SJCRH30 (cell line): ENCODE results near the gene STPG3. TPM values are rescaled to one million over a fixed set of nuclear protein-coding genes. Genes with fewer than 3 reads are reported as not detected.

Experiments used
- DNase-seq, 2 experiments: peaks; one replicate each; pipeline ENCODE4 v3.0.0-alpha.2; 2015 to 2020
- H3K27ac ChIP-seq: fragments of 250-450 bp; sonication (Bioruptor Pico); 2 replicates; pipeline ENCODE4 v1.5.1; 2020; ENCODE audit warnings: mild to moderate bottlenecking, moderate library complexity
- H3K27me3 ChIP-seq: fragments of 250-450 bp; sonication (Bioruptor Pico); 2 replicates; pipeline ENCODE4 v1.5.1; 2020; ENCODE audit warnings: mild to moderate bottlenecking, moderate library complexity
- H3K36me3 ChIP-seq: fragments of 250-450 bp; sonication (Bioruptor Pico); 2 replicates; pipeline ENCODE4 v1.5.1; 2020; ENCODE audit warnings: mild to moderate bottlenecking, moderate library complexity
- H3K4me1 ChIP-seq: fragments of 250-450 bp; sonication (Bioruptor Pico); 2 replicates; pipeline ENCODE4 v1.5.1; 2020; ENCODE audit warnings: mild to moderate bottlenecking, moderate library complexity
- H3K4me3 ChIP-seq: fragments of 250-450 bp; sonication (Bioruptor Pico); 2 replicates; pipeline ENCODE4 v1.5.1; 2020; ENCODE audit warnings: mild to moderate bottlenecking, moderate library complexity
- H3K9me3 ChIP-seq: fragments of 250-450 bp; sonication (Bioruptor Pico); replicated peaks from 2 replicates; pipeline ENCODE4 v1.5.1; 2020; ENCODE audit warnings: mild to moderate bottlenecking, moderate library complexity
- total RNA-seq: library from RNA; depleted of rRNA; stranded (reverse); fragments of >200 nt; shearing (Covaris generic); gene quantifications from 2 replicates; pipeline ENCODE4 v1.2.3, GENCODE V29; 2014

STPG3 gene
- total RNA-seq, 1 experiment from 2014 or later, result not detected

DNA sequence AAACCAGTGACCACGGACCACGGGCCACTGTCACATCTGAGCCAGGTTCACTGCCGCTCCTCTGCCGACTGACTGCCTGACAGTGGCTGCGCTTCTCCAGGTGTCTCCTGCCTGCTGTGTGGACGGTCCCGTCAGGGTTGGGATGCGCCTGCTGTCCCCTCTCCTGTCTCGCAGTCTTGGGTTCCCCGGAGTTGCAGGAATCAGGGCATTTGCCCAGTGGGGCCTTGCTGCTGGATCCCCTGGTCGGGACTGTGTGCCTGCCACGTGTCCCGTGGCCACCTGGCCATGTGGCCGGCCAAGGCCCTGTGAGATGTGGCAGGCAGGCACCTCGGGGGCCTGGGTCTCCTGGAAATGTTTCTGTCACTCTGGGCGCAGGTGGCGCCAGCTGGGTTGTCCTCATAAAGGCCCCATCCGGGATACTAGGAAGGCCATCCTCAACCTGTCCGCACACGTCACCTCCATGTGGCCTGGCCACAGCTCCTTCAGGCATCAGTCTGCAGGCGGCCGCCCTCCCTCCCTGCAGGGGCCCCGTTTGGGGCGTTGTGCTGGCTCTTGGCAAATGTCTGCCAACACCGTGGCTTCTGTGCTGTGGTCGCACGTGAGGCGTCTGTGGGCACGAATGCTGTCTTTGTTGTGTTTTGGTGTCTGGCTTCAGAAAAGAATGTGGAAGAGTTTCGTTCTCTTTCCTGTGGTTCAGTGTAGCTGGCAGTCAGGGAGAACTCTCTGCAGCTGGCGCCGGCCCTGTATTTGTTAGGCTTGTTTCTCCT, 20.0 kb downstream of the STPG3 start:
- Histone ChIP-seq H3K27me3 (no peaks in the 10 kb centered on the region), H3K4me1 (peaks cover 4% of the 10 kb centered on the region), H3K27ac (no peak overlapping the region), H3K9me3 (no peaks in the 10 kb centered on the region), H3K4me3 (no peak overlapping the region), H3K36me3 (peaks cover 27% of the 10 kb centered on the region)
- DNase-seq, result no peak

DNA sequence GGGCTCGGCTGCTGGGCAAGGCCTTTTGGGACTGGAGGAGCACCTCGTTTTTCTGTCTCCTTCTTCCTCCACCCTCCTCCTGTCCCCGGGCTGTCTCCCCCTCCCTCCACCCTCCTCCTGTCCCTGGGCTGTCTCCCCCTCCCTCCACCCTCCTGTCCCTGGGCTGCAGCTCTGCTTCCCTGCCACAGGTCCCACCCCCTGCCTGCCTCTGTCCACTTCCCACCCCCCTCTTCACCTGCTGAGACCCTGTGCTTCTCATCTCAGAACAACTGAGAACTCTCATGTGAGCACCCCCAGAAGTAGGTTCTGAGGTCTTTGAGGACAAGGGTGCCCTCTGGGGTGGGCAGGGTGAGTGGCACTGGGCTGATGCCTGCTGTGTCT, 20.6 kb downstream of the STPG3 start:
- H3K4me3 ChIP-seq, result no peak overlapping the region

DNA sequence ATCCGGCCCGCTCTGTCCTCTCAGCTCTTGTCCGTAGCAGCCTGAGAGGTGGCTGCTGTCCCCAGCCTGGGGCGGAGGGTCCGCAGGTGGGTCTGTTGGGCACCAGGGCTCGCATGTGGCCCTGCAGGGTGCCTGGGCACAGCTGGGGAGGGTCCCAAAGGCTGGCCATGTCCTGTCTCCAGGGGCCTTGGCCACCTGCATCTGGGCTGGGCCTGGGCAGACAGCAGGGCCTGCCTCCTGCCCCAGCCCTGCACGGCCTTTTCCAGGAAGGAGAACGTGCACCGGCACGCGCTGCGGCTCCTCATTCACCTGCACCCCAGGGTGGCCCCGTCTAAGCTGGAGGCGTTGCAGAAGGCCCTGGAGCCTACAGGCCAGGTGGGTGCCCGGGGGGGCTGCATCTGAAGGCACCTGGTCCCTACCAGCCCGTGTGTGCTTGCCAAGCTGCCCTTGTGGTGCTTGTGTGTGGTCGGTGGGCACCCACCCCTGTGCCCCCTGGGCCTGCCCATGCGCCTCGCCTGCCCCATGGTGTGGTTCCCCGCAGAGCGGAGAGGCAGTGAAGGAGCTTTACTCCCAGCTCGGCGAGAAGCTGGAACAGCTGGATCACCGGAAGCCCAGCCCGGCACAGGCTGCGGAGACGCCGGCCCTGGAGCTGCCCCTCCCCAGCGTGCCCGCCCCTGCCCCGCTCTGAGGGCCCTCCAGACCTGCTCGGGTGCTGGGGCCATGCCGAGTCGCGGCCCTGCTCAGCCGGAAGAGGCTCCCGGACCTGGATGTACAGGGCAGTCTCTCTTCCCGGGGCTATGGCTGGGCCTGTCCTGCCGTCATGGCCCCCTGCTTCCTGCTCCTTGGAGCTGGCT, 21.4 kb downstream of the STPG3 start:
- DNase-seq, result no peak
- H3K27me3 ChIP-seq, result no peaks in the 10 kb centered on the region
- H3K4me1 ChIP-seq, result peaks cover 18% of the 10 kb centered on the region
- H3K36me3 ChIP-seq, result peaks cover 22% of the 10 kb centered on the region
- H3K4me3 ChIP-seq, result no peak overlapping the region
- no peak overlapping the region for H3K27ac ChIP-seq
- H3K9me3 ChIP-seq, result no peaks in the 10 kb centered on the region

More for the DNA sequence above, 20.6 kb downstream of the STPG3 start:
- H3K27ac ChIP-seq, result no peak overlapping the region
- no peaks in the 10 kb centered on the region for H3K9me3 ChIP-seq
- no peaks in the 10 kb centered on the region for H3K27me3 ChIP-seq
- DNase-seq, result no peak
- H3K4me1 ChIP-seq, result peaks cover 10% of the 10 kb centered on the region
- H3K36me3 ChIP-seq, result peaks cover 22% of the 10 kb centered on the region

DNA sequence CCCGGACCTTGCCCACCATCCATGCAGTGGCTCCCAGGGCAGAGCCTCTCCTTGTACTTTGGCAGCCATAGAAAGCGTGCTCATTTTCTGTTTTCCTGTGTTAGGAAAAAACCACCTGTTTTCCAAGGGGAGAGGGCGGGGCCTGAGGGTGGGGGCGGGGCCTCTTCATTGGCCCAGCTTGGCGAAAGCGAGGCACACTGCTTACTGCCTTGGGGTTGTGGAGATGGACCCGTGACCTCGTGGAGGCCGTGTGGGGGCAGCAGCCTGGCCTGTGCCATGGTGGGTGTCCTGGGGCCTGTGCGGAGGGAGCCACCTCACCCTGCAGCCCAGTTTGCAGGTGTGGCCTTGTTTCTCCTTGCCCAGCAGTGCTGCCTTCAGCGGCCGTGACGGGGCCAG, 22.0 kb downstream of the STPG3 start:
- H3K4me1 ChIP-seq, result peaks cover 23% of the 10 kb centered on the region
- peaks cover 16% of the 10 kb centered on the region for H3K36me3 ChIP-seq
- no peak overlapping the region for H3K27ac ChIP-seq
- H3K4me3 ChIP-seq, result no peak overlapping the region
- no peaks in the 10 kb centered on the region for H3K27me3 ChIP-seq
- DNase-seq, result no peak
- H3K9me3 ChIP-seq, result no peaks in the 10 kb centered on the region

DNA sequence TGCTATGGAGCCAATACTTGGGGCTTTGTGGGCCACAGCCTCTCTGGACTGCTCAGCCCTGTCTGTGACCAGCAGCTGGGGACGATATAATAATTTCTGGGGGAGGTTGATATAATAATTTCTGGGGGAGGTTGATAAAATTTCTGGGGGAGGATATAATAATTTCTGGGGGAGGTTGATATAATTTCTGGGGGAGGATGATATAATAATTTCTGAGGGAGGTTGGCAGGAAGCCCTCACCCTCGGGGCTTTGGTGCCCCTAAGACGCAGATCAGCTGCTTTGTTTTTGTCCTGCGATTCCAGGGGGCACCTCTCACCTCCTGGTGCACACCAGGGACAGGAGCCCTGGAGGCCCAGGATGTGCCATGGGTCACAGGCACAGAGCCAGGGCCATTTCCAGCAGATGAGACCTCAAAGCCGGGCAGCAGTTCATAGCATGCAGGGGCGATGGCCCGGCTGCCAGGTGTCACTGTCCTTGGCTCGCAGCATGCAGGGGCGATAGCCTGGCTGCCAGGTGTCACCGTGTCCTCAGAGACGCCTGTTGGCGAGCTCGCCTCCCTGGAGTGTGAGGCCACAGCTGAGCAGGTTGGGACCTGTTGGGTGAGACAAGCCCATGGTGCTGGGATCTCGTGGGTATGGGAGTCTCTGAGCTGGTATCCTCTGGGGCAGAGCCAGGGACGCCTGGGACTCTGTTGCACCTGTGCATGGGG, 22.7 kb downstream of the STPG3 start:
- Histone ChIP-seq H3K36me3 (peaks cover 15% of the 10 kb centered on the region), H3K9me3 (no peaks in the 10 kb centered on the region), H3K4me1 (peaks cover 23% of the 10 kb centered on the region), H3K27ac (no peak overlapping the region), H3K4me3 (no peak overlapping the region), H3K27me3 (no peaks in the 10 kb centered on the region)
- DNase-seq, result peak in 1 of 2 experiments; percentile 2

DNA sequence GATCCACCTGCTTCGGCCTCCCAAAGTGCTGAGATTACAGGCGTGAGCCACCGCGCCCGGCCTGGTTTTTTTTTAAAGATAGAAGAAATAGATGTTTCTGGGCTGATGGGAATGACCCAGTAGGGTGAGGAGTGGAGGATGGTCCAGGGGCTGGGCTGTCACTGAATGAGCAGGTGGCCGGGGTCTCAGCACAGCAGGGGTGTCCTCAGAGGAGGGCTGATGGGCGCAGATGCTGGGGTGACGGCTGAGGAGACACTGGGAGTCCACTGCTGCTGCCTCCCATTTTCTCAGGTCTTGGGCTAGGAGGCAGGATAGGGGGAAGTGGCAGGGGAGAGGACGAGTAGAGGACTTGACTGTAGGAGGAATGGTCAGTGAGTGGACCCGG, 24.1 kb downstream of the STPG3 start:
- Histone ChIP-seq H3K4me1 (peaks cover 23% of the 10 kb centered on the region), H3K9me3 (no peaks in the 10 kb centered on the region), H3K36me3 (peaks cover 10% of the 10 kb centered on the region), H3K4me3 (no peak overlapping the region), H3K27ac (no peak overlapping the region), H3K27me3 (no peaks in the 10 kb centered on the region)
- DNase-seq, result no peak

DNA sequence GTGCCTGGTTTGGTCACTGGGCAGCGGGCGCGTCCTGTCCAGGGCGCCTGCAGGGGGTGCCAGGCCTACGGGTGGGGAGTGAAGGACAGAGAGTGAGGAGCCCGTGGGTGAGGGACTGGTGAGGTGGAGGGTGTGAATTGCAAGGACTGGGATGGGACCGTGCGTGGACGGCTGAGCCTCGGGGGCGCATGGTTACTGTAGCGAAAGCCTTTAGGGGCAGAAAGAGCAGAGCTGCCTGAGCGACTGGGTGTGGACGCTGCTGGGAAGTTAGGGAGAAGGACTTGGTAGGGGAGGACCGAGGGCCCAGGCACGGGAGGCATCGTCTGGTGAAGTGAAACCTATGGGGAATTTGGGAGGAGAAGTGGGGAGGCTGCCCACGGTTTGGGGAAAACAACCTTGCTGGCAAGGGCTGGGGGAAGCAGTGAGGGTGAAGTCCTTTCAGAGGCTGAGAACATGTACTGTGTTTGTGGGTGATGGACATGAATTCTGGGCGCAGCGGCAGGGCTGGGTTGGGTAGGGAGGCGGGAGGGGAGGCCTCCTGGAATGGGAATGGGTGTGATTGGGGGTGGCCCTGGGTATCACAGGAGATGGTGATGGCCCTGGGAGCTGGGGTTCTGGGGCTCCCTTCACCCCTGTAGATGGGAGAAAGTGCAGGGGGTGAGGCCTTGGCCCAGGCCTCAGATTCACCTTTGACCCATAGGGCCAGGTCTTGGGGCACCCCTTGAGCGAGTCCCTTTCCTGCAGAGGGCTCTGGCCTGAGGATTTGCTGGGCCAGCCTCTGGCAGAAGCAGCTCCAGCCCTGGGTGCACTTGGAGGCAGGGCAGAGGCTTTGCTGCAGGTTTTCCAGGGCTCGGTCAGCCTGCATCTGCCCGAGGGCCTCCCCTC, 24.7 kb downstream of the STPG3 start:
- peaks cover 23% of the 10 kb centered on the region for H3K4me1 ChIP-seq
- peak in 1 of 2 experiments; percentile 15 for DNase-seq
- peak overlapping the region; percentile 95 for H3K27ac ChIP-seq
- H3K27me3 ChIP-seq, result no peaks in the 10 kb centered on the region
- H3K9me3 ChIP-seq, result no peaks in the 10 kb centered on the region
- H3K36me3 ChIP-seq, result peaks cover 10% of the 10 kb centered on the region
- H3K4me3 ChIP-seq, result no peak overlapping the region

DNA sequence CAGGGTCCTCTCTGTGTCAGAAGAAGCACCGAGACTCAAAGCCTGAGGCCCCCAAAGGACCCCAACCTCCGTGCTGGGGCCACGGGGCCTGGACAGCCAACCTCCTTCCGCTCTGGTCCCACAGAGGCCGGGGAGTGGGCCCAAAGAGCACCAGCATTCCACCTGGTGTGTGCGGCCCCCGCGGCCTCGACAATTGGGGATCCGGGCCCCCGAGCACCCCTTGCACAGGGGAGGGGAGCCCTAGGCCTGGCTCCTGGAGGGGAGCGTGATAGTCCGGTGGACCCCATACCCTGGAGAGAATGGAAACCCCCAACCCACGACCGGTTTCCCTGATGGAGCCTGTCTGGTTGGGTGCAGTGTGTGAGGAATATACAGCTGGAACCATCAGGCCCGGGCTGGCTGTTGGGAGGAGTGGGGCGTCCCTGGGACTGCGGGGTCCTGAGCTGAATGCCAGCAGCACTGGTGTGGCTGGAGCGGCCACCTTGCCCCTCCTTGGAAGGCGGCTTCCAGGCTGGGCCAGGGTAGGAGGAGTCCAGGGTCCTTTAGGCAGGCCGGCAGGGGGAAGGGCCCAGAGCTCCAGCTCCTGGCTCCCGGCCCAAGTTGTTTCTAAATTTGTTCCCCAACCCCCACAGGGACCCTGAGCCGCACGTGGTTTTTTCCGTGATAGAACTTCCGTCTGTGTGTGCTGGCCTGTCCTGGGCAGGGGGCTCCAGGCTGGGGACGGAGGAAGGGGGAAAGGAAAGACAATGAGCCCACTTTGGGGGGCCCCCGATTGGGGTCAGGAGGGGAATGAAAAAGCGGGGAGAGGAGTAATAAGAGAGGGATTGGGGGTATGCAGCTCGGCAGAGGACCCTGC, 25.6 kb downstream of the STPG3 start:
- Histone ChIP-seq H3K27me3 (no peaks in the 10 kb centered on the region), H3K4me3 (peak overlapping the region; percentile 45), H3K27ac (peak overlapping the region; percentile 95), H3K4me1 (peaks cover 23% of the 10 kb centered on the region), H3K9me3 (no peaks in the 10 kb centered on the region), H3K36me3 (peaks cover 10% of the 10 kb centered on the region)
- DNase-seq, result peak; percentile 87 to 90

DNA sequence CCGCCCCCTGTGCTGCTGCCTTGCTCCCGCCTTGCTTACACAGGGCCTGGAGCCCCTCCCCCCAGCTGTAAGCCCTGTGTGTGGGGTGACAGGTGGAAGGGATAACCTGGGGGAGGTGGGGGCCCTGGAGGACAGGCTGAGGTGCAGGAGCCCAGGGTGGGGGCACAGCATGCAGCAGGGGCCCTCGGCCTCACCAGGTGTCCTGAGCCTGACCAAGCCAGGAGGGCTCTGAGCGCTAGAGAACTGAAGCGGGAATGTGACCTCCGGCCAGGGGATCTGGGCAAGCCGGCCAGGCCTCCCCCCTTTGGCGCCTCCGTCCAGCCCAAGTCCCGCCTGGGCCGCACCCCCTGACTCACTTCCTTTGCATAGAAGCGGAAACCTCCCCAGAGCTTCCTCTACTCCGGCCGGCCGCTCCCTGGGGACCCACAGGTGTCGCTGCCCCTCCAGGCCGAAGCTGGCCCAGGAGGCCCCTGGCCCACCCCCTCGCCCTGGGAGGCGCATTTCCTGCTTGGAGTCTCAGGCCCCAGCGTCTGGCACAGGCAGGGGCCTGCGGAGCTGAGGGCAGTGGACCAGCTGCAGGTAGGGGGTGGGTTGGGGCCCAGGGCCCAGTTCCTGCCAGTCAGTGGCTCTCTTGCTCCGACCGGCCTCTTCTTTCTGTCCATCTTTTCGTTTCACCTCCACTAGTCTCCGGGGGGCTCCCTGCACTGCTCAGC, 26.4 kb downstream of the STPG3 start, which contains the start of gene TOR4A:
Gene TOR4A (plus strand): TSS at position 398 of the 713 bp plus-strand sequence. CDS start 964 bp downstream, outside the sequence.
- peak within 1 kb of the TSS; percentile 45 for H3K4me3 ChIP-seq
- H3K27ac ChIP-seq, result peak within 1 kb of the TSS; percentile 95
- peaks cover 30% of the 10 kb centered on the region for H3K4me1 ChIP-seq
- H3K36me3 ChIP-seq, result peaks cover 4% of the 10 kb centered on the region; the same call in 1 of the 2 replicates
- H3K27me3 ChIP-seq, result no peaks in the 10 kb centered on the region
- no peaks in the 10 kb centered on the region for H3K9me3 ChIP-seq
- peak; percentile 91 to 96 for DNase-seq

DNA sequence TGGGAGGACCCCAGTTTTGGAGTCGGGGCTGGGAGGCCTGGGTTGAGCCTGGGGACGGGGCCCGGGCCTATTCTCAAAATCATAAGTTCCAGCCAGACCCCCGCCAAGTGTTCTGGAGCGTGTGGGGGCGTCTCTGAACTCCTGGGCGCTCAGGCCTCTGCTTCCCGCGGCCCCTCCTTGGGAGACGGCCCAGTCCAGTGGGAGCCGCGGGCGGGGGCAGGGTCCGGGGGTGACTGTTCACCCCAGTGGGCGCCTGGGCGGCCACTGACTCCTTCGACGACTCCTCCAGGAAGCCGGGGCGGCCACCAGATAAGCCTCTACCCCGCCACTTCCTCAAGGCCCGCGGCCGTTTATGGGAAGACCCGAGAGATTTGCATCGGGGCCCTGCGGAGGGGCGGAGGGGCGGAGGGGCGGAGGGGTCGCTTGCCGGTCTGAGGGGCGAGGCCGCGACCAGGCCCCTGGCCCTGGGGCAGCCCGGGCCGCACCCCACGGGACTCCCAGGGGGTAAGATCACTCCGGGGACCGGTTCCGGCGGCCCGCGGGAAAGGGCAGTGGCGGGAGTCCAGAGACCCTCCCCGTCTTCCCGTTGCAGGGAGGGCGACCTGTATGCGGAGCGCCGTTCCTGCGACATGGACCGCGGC, 27.1 kb downstream of the STPG3 start:
- DNase-seq, result peak in 1 of 2 experiments; percentile 7
- no peaks in the 10 kb centered on the region for H3K27me3 ChIP-seq
- no peaks in the 10 kb centered on the region for H3K9me3 ChIP-seq
- H3K36me3 ChIP-seq, result 0 out of 2 replicates have a peak, but pooled peaks cover 2% of the 10 kb centered on the region
- peak overlapping the region; percentile 45 for H3K4me3 ChIP-seq
- peaks cover 31% of the 10 kb centered on the region for H3K4me1 ChIP-seq
- H3K27ac ChIP-seq, result peak overlapping the region; percentile 95

DNA sequence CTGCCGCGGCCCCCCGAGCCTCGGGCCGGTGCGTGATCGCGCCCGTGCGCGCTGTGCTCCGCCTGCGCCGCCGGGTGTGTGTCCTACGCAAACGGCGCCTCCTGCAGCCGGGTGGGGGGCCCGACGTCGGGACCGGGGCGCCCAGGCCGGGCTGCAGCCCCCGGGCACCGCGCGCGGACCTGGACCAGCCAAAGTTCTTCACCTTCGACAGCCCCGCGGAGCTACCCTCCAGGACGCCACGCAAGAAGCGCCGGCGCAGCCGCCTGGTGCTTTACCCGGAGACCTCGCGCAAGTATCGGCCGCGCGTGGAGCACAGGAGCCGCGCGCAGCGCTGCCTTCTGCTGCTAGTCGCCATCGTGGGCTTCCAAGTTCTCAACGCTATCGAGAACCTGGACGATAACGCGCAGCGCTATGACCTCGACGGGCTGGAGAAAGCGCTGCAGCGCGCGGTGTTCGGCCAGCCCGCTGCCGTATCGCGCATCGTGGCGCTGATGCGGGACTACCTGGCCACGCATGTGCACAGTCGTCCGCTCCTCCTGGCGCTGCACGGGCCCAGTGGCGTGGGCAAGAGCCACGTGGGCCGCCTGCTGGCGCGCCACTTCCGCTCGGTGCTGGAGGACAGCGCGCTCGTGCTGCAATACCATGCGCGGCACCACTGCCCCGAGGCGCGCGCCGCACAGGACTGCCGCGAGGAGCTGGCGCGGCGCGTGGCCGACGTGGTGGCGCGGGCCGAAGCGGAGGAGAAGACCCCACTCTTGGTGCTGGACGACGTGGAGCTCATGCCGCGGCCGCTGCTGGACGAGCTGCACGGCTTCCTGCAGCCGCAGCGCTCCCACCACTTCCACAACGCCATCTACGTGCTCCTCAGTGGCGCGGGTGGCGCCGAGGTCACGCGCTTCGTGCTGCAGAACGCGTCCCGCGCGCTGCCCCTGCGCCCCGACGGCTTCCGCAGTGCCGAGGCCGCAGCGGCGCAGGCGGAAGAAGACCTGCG, 27.9 kb downstream of the STPG3 start:
- Histone ChIP-seq H3K36me3 (no peaks in the 10 kb centered on the region), H3K27me3 (no peaks in the 10 kb centered on the region), H3K4me3 (no peak overlapping the region), H3K4me1 (peaks cover 31% of the 10 kb centered on the region), H3K9me3 (no peaks in the 10 kb centered on the region), H3K27ac (no peak overlapping the region)
- no peak for DNase-seq
